T-helper 1 cell treated with Interleukin-12 subunit alpha and Interleukin-12 subunit beta and Interleukin-4 antibody, amounts not matched to agents 30 ng/mL and 1 ng/mL, for 36 hours (primary cell): ENCODE results near the gene OIP5. TPM values are rescaled to one million over a fixed set of nuclear protein-coding genes. Genes with fewer than 3 reads are reported as not detected.

Experiments used
- intact Hi-C: fragments of 100-400 bp; cut with micrococcal nuclease; formaldehyde crosslinking; loops from one replicate; pipeline ENCODE4 v1.15.1; 2024
- total RNA-seq: library from RNA; stranded (reverse); gene quantifications from 2 replicates; pipeline ENCODE4 v1.2.3, GENCODE V29; 2022

The OIP5 gene
- total RNA-seq, 1 donor from 2014 or later = 14.5 TPM

GRCh38 chr15:41304149-41304770 lies 28.1 kb downstream of the OIP5 start:
- intact Hi-C loops = loop anchor here (10.0 kb wide), 1 partner anchor 61 kb away; no protein-coding TSS in a partner anchor

- intact Hi-C loops = loop anchor here (10.0 kb wide), 1 partner anchor 63 kb away; no protein-coding TSS in a partner anchor
Measured at GRCh38 chr15:41301587-41301986, 30.8 kb downstream of the OIP5 start.

- intact Hi-C loops = loop anchor here (10.0 kb wide), 1 partner anchor 64 kb away; no protein-coding TSS in a partner anchor
Measured at GRCh38 chr15:41301139-41301538, 31.3 kb downstream of the OIP5 start.

- intact Hi-C loops = loop anchor here (1.0 kb wide), 1 partner anchor 8 kb away; no protein-coding TSS in a partner anchor
Measured at GRCh38 chr15:41292521-41292920, 39.9 kb downstream of the OIP5 start.

GRCh38 chr15:41291065-41291631 lies 41.2 kb downstream of the OIP5 start:
- intact Hi-C loops = no loop called here

GRCh38 chr15:41289953-41290352 lies 42.4 kb downstream of the OIP5 start:
- intact Hi-C loops = loop anchor here (10.0 kb wide), 1 partner anchor 535 kb away; the partner anchor contains the start of gene JMJD7

- intact Hi-C loops = loop anchor here (10.0 kb wide), 1 partner anchor 536 kb away; the partner anchor contains the start of gene JMJD7
Measured at GRCh38 chr15:41288464-41288863, 43.9 kb downstream of the OIP5 start.

- intact Hi-C loops = loop anchor here (10.0 kb wide), 1 partner anchor 538 kb away; the partner anchor contains the start of gene JMJD7
Measured at GRCh38 chr15:41286665-41287333, 45.6 kb downstream of the OIP5 start.

GRCh38 chr15:41285285-41285684 lies 47.1 kb downstream of the OIP5 start:
- intact Hi-C loops = loop anchor here (2.0 to 10.0 kb wide), 2 partner anchors 132 to 540 kb away; partner anchors contain the start of genes JMJD7 and RTF1

GRCh38 chr15:41284427-41285177 lies 47.8 kb downstream of the OIP5 start:
- intact Hi-C loops = loop anchor here (1.0 to 10.0 kb wide), 6 partner anchors 132 to 988 kb away; partner anchors contain the start of genes CCDC32, EHD4, GANC and JMJD7

GRCh38 chr15:41283653-41284426 lies 48.6 kb downstream of the OIP5 start:
- intact Hi-C loops = loop anchor here (1.0 to 10.0 kb wide), 11 partner anchors 47 to 988 kb away; partner anchors contain the start of genes CCDC32, CHAC1, CHP1 and EHD4

GRCh38 chr15:41282980-41283652 lies 49.3 kb downstream of the OIP5 start:
- intact Hi-C loops = loop anchor here (1.0 to 10.0 kb wide), 9 partner anchors 48 to 989 kb away; partner anchors contain the start of genes CCDC32, CHAC1, CHP1 and EHD4

GRCh38 chr15:41282436-41282835 lies 50.0 kb downstream of the OIP5 start:
- intact Hi-C loops = loop anchor here (5.0 to 10.0 kb wide), 4 partner anchors 542 to 990 kb away; partner anchors contain the start of genes CCDC32, EHD4, GANC and JMJD7

GRCh38 chr15:41281236-41281635 lies 51.2 kb downstream of the OIP5 start:
- intact Hi-C loops = loop anchor here (5.0 to 10.0 kb wide), 4 partner anchors 544 to 991 kb away; partner anchors contain the start of genes CCDC32, EHD4, GANC and JMJD7

- intact Hi-C loops = loop anchor here (5.0 to 10.0 kb wide), 4 partner anchors 545 to 993 kb away; partner anchors contain the start of genes CCDC32, EHD4, GANC and JMJD7
Measured at GRCh38 chr15:41279535-41280283, 52.7 kb downstream of the OIP5 start.

GRCh38 chr15:41278319-41278718 lies 54.1 kb downstream of the OIP5 start:
- intact Hi-C loops = no loop called here

- intact Hi-C loops = no loop called here
Measured at GRCh38 chr15:41276831-41277230, 55.6 kb downstream of the OIP5 start.

- intact Hi-C loops = no loop called here
Measured at GRCh38 chr15:41269887-41270286, 62.5 kb downstream of the OIP5 start.
